ENCODE results near the gene MOB1A. TPM values are rescaled to one million over a fixed set of nuclear protein-coding genes. Genes with fewer than 3 reads are reported as not detected.

The MOB1A gene
- total RNA-seq, 1 donor from 2014 or later, result 81.0 TPM

DNA sequence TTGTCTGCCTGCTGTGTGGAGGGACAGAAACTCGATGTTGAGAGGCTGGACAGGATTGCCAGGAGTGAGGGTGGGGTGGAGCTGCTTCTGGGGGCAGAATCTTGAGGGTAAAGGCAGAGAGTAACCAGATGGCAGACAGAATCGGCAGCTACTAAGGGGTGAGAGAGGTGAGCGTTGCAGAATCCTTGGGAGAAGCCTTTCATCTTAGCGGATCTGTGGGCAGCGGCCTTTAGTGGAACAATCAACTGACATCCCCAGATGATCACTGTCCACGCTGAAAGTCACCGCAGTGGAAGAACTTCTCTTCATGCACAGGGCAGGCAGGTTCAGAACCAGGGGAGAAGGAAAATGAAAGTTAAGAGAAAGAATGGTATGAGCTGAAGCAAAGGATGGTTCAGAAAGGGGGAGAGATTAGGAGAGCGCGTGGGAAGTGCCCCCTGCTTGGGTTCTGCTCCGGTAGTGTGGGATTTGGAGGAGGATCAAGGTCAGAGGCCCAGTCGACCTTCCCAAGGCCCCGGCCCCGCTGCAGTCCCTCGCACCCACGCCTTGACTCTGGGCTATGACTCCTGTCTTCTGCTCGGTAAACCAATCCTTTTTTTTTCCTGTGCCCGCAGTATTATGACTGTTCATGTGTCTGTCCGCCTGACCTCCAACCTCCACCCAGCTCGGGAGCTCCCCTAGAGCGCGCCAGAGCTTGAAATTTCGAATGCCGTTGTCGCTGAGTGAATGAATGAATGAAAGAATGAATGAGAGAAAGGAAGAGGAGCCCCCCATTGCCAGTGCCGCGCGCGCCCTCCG, 31.6 kb downstream of the MOB1A start:
- Mint-ChIP-seq H3K4me3 (ENCODE audit: unreplicated experiment) (no peak overlapping the region), H3K4me1 (ENCODE audit: low read depth) (no peaks in the 10 kb centered on the region), H3K27me3 (ENCODE audit: low read depth) (no peaks in the 10 kb centered on the region), H3K36me3 (ENCODE audit: low read depth) (peaks cover 2% of the 10 kb centered on the region), H3K27ac (ENCODE audit: unreplicated experiment) (no peak overlapping the region), H3K9me3 (ENCODE audit: low read depth) (no peaks in the 10 kb centered on the region)
- no peak for DNase-seq (ENCODE audit: low spot score)
- TF ChIP-seq, protein P1, sequence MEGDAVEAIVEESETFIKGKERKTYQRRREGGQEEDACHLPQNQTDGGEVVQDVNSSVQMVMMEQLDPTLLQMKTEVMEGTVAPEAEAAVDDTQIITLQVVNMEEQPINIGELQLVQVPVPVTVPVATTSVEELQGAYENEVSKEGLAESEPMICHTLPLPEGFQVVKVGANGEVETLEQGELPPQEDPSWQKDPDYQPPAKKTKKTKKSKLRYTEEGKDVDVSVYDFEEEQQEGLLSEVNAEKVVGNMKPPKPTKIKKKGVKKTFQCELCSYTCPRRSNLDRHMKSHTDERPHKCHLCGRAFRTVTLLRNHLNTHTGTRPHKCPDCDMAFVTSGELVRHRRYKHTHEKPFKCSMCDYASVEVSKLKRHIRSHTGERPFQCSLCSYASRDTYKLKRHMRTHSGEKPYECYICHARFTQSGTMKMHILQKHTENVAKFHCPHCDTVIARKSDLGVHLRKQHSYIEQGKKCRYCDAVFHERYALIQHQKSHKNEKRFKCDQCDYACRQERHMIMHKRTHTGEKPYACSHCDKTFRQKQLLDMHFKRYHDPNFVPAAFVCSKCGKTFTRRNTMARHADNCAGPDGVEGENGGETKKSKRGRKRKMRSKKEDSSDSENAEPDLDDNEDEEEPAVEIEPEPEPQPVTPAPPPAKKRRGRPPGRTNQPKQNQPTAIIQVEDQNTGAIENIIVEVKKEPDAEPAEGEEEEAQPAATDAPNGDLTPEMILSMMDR (IDR thresholded peaks at IDR 0.05), result no peak

DNA sequence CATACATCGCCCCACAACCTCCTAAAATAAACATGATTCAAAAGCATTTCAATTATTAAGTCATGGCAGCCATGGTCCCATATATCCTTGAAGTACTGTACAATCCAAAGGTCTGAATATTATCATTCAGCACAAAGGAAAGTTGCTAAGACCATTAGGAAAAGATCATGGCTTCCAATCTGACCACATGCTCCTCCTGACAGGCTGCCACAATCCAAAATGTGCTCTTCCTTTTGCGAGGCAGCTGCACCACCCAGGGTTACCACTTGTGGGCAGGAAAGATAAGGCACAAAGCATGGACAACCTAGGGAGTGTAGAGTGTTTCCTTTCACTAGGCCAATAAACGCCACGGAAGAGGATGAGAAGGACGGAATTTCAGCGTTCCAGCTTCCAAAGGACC, 36.3 kb downstream of the MOB1A start:
- H3K4me1 Mint-ChIP-seq (ENCODE audit: low read depth), result no peaks in the 10 kb centered on the region
- H3K4me3 Mint-ChIP-seq (ENCODE audit: unreplicated experiment), result no peak overlapping the region
- TF ChIP-seq, protein P1 (IDR thresholded peaks at IDR 0.05), result peak; percentile 30
- peaks cover 5% of the 10 kb centered on the region for H3K36me3 Mint-ChIP-seq (ENCODE audit: low read depth)
- no peaks in the 10 kb centered on the region for H3K27me3 Mint-ChIP-seq (ENCODE audit: low read depth)
- DNase-seq (ENCODE audit: low spot score), result no peak
- H3K9me3 Mint-ChIP-seq (ENCODE audit: low read depth), result no peaks in the 10 kb centered on the region
- H3K27ac Mint-ChIP-seq (ENCODE audit: unreplicated experiment), result no peak overlapping the region

- no peaks in the 10 kb centered on the region for H3K27me3 Mint-ChIP-seq (ENCODE audit: low read depth)
- H3K4me1 Mint-ChIP-seq (ENCODE audit: low read depth), result no peaks in the 10 kb centered on the region
- H3K4me3 Mint-ChIP-seq (ENCODE audit: unreplicated experiment), result no peak overlapping the region
- TF ChIP-seq, protein P1 (IDR thresholded peaks at IDR 0.05), result peak; percentile 19
- no peak for DNase-seq (ENCODE audit: low spot score)
- H3K27ac Mint-ChIP-seq (ENCODE audit: unreplicated experiment), result no peak overlapping the region
- H3K36me3 Mint-ChIP-seq (ENCODE audit: low read depth), result peaks cover 13% of the 10 kb centered on the region
- H3K9me3 Mint-ChIP-seq (ENCODE audit: low read depth), result no peaks in the 10 kb centered on the region
Measured at GRCh38 chr2:74138600-74139323, 39.9 kb downstream of the MOB1A start.

- Mint-ChIP-seq H3K4me1 (ENCODE audit: low read depth) (no peaks in the 10 kb centered on the region), H3K27me3 (ENCODE audit: low read depth) (no peaks in the 10 kb centered on the region), H3K27ac (ENCODE audit: unreplicated experiment) (no peak overlapping the region), H3K9me3 (ENCODE audit: low read depth) (peaks cover 5% of the 10 kb centered on the region), H3K36me3 (ENCODE audit: low read depth) (peaks cover 20% of the 10 kb centered on the region), H3K4me3 (ENCODE audit: unreplicated experiment) (no peak overlapping the region)
- TF ChIP-seq, protein P1 (IDR thresholded peaks at IDR 0.05), result no peak
- no peak for DNase-seq (ENCODE audit: low spot score)
Measured at GRCh38 chr2:74137651-74138599, 40.8 kb downstream of the MOB1A start.

GRCh38 chr2:74131901-74132300, 46.8 kb downstream of the MOB1A start:
- TF ChIP-seq, protein P1 (IDR thresholded peaks at IDR 0.05), result no peak
- H3K36me3 Mint-ChIP-seq (ENCODE audit: low read depth), result peaks cover 15% of the 10 kb centered on the region
- peaks cover 3% of the 10 kb centered on the region for H3K27me3 Mint-ChIP-seq (ENCODE audit: low read depth)
- no peak overlapping the region for H3K27ac Mint-ChIP-seq (ENCODE audit: unreplicated experiment)
- no peaks in the 10 kb centered on the region for H3K4me1 Mint-ChIP-seq (ENCODE audit: low read depth)
- H3K4me3 Mint-ChIP-seq (ENCODE audit: unreplicated experiment), result no peak overlapping the region
- no peak for DNase-seq (ENCODE audit: low spot score)
- peaks cover 5% of the 10 kb centered on the region for H3K9me3 Mint-ChIP-seq (ENCODE audit: low read depth)
